HUES64 (cell line): ENCODE results near the gene PRR15.

Experiments
- H3K27ac ChIP-seq: 2 replicates; pipeline ENCODE4 v1.7.0; 2013; ENCODE audit warnings: low read depth, low read length, inconsistent platforms
- H3K27me3 ChIP-seq: 2 replicates; pipeline ENCODE4 v1.6.1; 2013; ENCODE audit warnings: mild to moderate bottlenecking, low read length; ENCODE audit not compliant: insufficient read depth
- H3K36me3 ChIP-seq: 2 replicates; pipeline ENCODE4 v1.6.1; 2013; ENCODE audit warnings: mild to moderate bottlenecking, low read length; ENCODE audit not compliant: insufficient read depth
- H3K4me1 ChIP-seq: 2 replicates; pipeline ENCODE4 v1.6.1; 2013; ENCODE audit warnings: mild to moderate bottlenecking, low read length, moderate library complexity; ENCODE audit not compliant: insufficient read depth
- H3K4me3 ChIP-seq: 2 replicates; pipeline ENCODE4 v1.5.1; 2013; ENCODE audit warnings: mild to moderate bottlenecking, low read length, moderate library complexity
- H3K9ac ChIP-seq: 2 replicates; pipeline ENCODE4 v1.6.1; 2013; ENCODE audit warnings: mild to moderate bottlenecking, low read depth, low read length
- H3K9me3 ChIP-seq: 2 replicates; pipeline ENCODE4 v1.6.1; 2013; ENCODE audit warnings: low read depth, low read length; ENCODE audit not compliant: insufficient read depth
- WGBS: fragments of 150-250, 120-280 bp; methylation state at CpG from one replicate; pipeline ENCODE4 v1.1.7; 2013; ENCODE audit warnings: missing lambda C conversion rate; 5-methylcytosine and 5-hydroxymethylcytosine counted together

Gene PRR15

GRCh38 chr7:29572558-29572957 is 8.9 kb downstream of the PRR15 start:
- Histone ChIP-seq H3K4me3 (no peak overlapping the region), H3K27ac (no peak overlapping the region), H3K4me1 (peaks cover 23% of the 10 kb centered on the region), H3K9me3 (peaks cover 8% of the 10 kb centered on the region; the same call in 1 of the 2 replicates), H3K9ac (no peak overlapping the region), H3K27me3 (peaks cover under 1% of the 10 kb centered on the region; the same call in 1 of the 2 replicates), H3K36me3 (no peaks in the 10 kb centered on the region)
- WGBS = 87% methylated on average over 1 of the region's 2 CpGs

- Histone ChIP-seq H3K9ac (no peak overlapping the region), H3K27me3 (no peaks in the 10 kb centered on the region; the same call in 1 of the 2 replicates), H3K4me3 (no peak overlapping the region), H3K9me3 (peaks cover 15% of the 10 kb centered on the region), H3K4me1 (peaks cover 21% of the 10 kb centered on the region), H3K36me3 (no peaks in the 10 kb centered on the region), H3K27ac (no peak overlapping the region)
- 91% methylated on average over 2 of the region's 3 CpGs for WGBS
These were observed 9.9 kb downstream of the PRR15 start for GRCh38 chr7:29573567-29573966.

GRCh38 chr7:29574659-29575058 is 11.0 kb downstream of the PRR15 start:
- H3K4me1 ChIP-seq = peaks cover 10% of the 10 kb centered on the region
- WGBS = 95% methylated on average over 3 of the region's 3 CpGs
- no peaks in the 10 kb centered on the region for H3K27me3 ChIP-seq
- H3K27ac ChIP-seq = no peak overlapping the region
- no peaks in the 10 kb centered on the region for H3K36me3 ChIP-seq
- H3K9ac ChIP-seq = no peak overlapping the region
- peaks cover 26% of the 10 kb centered on the region for H3K9me3 ChIP-seq
- no peak overlapping the region for H3K4me3 ChIP-seq

- Histone ChIP-seq H3K36me3 (no peaks in the 10 kb centered on the region), H3K27ac (no peak overlapping the region), H3K4me3 (no peak overlapping the region), H3K9ac (no peak overlapping the region), H3K9me3 (no peaks in the 10 kb centered on the region), H3K4me1 (no peaks in the 10 kb centered on the region), H3K27me3 (no peaks in the 10 kb centered on the region)
- WGBS = 84% methylated on average over 2 of the region's 3 CpGs
These were observed 23.7 kb downstream of the PRR15 start for GRCh38 chr7:29587195-29587808.

GRCh38 chr7:29588212-29588611 is 24.6 kb downstream of the PRR15 start:
- Histone ChIP-seq H3K9ac (no peak overlapping the region), H3K27me3 (no peaks in the 10 kb centered on the region), H3K4me1 (no peaks in the 10 kb centered on the region), H3K27ac (no peak overlapping the region), H3K9me3 (no peaks in the 10 kb centered on the region), H3K4me3 (no peak overlapping the region), H3K36me3 (no peaks in the 10 kb centered on the region)
- WGBS = 94% methylated on average over 2 of the region's 2 CpGs

GRCh38 chr7:29588900-29589696 is 25.5 kb downstream of the PRR15 start:
- H3K27ac ChIP-seq = no peak overlapping the region

GRCh38 chr7:29592866-29593265 is 29.2 kb downstream of the PRR15 start:
- no peak overlapping the region for H3K4me3 ChIP-seq
- no peaks in the 10 kb centered on the region for H3K9me3 ChIP-seq
- no peaks in the 10 kb centered on the region for H3K4me1 ChIP-seq
- WGBS = 92% methylated on average over 2 of the region's 2 CpGs
- H3K9ac ChIP-seq = no peak overlapping the region
- no peak overlapping the region for H3K27ac ChIP-seq
- no peaks in the 10 kb centered on the region for H3K27me3 ChIP-seq
- no peaks in the 10 kb centered on the region for H3K36me3 ChIP-seq

More at GRCh38 chr7:29588900-29589696, 25.5 kb downstream of the PRR15 start:
- no peak overlapping the region for H3K4me3 ChIP-seq
- no peaks in the 10 kb centered on the region for H3K9me3 ChIP-seq
- 75% methylated on average over 8 of the region's 8 CpGs for WGBS
- no peaks in the 10 kb centered on the region for H3K36me3 ChIP-seq
- H3K4me1 ChIP-seq = no peaks in the 10 kb centered on the region
- H3K27me3 ChIP-seq = no peaks in the 10 kb centered on the region
- H3K9ac ChIP-seq = no peak overlapping the region

GRCh38 chr7:29593459-29593858 is 29.8 kb downstream of the PRR15 start:
- H3K27me3 ChIP-seq = no peaks in the 10 kb centered on the region
- H3K4me1 ChIP-seq = no peaks in the 10 kb centered on the region
- no peaks in the 10 kb centered on the region for H3K9me3 ChIP-seq
- H3K4me3 ChIP-seq = no peak overlapping the region
- no peak overlapping the region for H3K27ac ChIP-seq
- no peaks in the 10 kb centered on the region for H3K36me3 ChIP-seq
- no peak overlapping the region for H3K9ac ChIP-seq

- peaks cover 7% of the 10 kb centered on the region; the same call in 1 of the 2 replicates for H3K4me1 ChIP-seq
- no peak overlapping the region for H3K27ac ChIP-seq
- no peaks in the 10 kb centered on the region for H3K9me3 ChIP-seq
- no peaks in the 10 kb centered on the region for H3K36me3 ChIP-seq
- no peaks in the 10 kb centered on the region for H3K27me3 ChIP-seq
- WGBS = 96% methylated on average over 2 of the region's 3 CpGs
- no peak overlapping the region for H3K9ac ChIP-seq
- no peak overlapping the region for H3K4me3 ChIP-seq
These were observed 33.1 kb downstream of the PRR15 start for GRCh38 chr7:29596593-29597178.

- no peaks in the 10 kb centered on the region for H3K9me3 ChIP-seq
- H3K4me1 ChIP-seq = peaks cover 7% of the 10 kb centered on the region; the same call in 1 of the 2 replicates
- H3K9ac ChIP-seq = no peak overlapping the region
- no peaks in the 10 kb centered on the region for H3K36me3 ChIP-seq
- 96% methylated on average over 2 of the region's 2 CpGs for WGBS
- H3K27me3 ChIP-seq = no peaks in the 10 kb centered on the region
- no peak overlapping the region for H3K27ac ChIP-seq
- H3K4me3 ChIP-seq = no peak overlapping the region
These were observed 33.6 kb downstream of the PRR15 start for GRCh38 chr7:29597266-29597665.

- H3K4me3 ChIP-seq = no peak overlapping the region
- no peaks in the 10 kb centered on the region for H3K27me3 ChIP-seq
- H3K4me1 ChIP-seq = peaks cover 7% of the 10 kb centered on the region; the same call in 1 of the 2 replicates
- H3K36me3 ChIP-seq = no peaks in the 10 kb centered on the region
- no peak overlapping the region for H3K9ac ChIP-seq
- WGBS = 95% methylated on average over 3 of the region's 3 CpGs
- H3K27ac ChIP-seq = no peak overlapping the region
- no peaks in the 10 kb centered on the region for H3K9me3 ChIP-seq
These were observed 34.5 kb downstream of the PRR15 start for GRCh38 chr7:29598137-29598536.
